ENCODE results near the gene PLEKHG5. TPM values are rescaled to one million over a fixed set of nuclear protein-coding genes. Genes with fewer than 3 reads are reported as not detected.

Gene PLEKHG5
- total RNA-seq, 4 donors from 2014 or later: 5.8 to 18.1 (median 12.0) TPM

DNA sequence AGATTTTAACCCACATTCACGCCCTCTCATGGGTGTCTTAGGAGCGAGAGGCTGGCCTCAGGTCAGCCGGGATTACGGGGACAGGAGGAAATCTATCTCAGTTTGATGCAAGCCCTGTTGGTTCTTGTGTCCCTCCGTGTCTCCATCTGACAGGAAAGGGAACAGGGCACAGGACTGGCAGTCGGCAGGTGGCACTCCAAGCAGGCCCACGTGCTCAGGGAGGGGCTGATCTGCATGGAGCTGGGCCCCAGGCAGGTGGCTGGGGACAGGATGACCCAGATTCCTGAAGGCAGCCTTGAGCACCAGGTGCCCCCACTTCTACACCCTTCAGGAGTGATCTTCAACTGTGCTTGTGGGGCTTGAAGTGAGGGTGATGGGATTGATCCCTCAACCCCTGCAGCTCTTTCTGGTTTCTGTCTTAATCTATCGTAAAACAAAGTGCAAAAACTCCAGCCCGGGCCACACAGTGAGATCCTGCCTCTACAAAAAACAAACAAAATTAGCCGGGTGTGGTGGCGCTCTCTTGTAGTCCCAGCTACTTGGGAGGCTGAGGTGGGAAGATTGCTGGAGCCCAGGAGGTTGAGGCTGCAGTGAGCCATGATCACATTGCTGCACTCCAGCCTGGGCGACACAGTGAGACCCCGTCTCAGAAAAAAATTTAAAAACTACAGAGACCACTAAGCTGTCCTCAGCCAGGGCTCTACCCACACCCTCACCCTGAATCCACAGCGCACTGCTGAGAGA, 8.3 kb downstream of the PLEKHG5 start:
- H3K36me3 ChIP-seq: no peaks in the 10 kb centered on the region
- WGBS: 92% methylated on average over 8 of the region's 14 CpGs
- peaks cover 18 to 30% (median 24%) of the 10 kb centered on the region in 4 donors for H3K4me1 ChIP-seq
- no peak for DNase-seq (ENCODE audit: extremely low spot score)
- intact Hi-C loops (cut with DNase I): no loop called here
- H3K27ac ChIP-seq (replicated peaks in 1 of 4): no peak overlapping the region
- peaks cover 8 to 40% (median 16%) of the 10 kb centered on the region in 4 donors for H3K27me3 ChIP-seq
- no peak overlapping the region for H3K4me3 ChIP-seq
- TF ChIP-seq, protein P1, sequence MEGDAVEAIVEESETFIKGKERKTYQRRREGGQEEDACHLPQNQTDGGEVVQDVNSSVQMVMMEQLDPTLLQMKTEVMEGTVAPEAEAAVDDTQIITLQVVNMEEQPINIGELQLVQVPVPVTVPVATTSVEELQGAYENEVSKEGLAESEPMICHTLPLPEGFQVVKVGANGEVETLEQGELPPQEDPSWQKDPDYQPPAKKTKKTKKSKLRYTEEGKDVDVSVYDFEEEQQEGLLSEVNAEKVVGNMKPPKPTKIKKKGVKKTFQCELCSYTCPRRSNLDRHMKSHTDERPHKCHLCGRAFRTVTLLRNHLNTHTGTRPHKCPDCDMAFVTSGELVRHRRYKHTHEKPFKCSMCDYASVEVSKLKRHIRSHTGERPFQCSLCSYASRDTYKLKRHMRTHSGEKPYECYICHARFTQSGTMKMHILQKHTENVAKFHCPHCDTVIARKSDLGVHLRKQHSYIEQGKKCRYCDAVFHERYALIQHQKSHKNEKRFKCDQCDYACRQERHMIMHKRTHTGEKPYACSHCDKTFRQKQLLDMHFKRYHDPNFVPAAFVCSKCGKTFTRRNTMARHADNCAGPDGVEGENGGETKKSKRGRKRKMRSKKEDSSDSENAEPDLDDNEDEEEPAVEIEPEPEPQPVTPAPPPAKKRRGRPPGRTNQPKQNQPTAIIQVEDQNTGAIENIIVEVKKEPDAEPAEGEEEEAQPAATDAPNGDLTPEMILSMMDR (IDR thresholded peaks at IDR 0.05): no peak
- no peak for TF ChIP-seq POLR2A (IDR thresholded peaks at IDR 0.05; ENCODE audit: low read depth)
- no peak for TF ChIP-seq POLR2AphosphoS5 (IDR thresholded peaks at IDR 0.05)
- no peak for TF ChIP-seq EP300 (IDR thresholded peaks at IDR 0.05)
- no peaks in the 10 kb centered on the region for H3K9me3 ChIP-seq

DNA sequence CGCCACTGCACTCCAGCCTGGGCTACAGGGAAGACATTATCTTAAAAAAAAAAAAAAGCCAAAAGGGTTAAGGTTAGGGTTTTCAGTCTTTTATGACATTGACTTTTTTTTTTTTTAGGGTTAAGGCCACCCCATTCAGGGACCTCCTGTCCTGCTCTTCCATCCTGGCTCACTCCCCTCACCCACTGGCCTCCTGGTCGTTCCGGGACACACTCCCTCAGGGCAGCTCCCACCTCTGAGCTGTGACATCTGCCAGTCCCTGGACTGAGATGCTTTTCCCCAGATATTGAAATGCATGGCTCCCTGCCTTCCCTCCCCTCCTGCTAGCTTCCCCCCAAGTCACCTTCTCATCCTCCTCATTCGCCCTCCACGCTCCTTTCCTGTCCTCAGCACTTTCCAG, 9.6 kb downstream of the PLEKHG5 start:
- intact Hi-C loops (cut with DNase I): no loop called here
- Histone ChIP-seq H3K4me3 (no peak overlapping the region), H3K36me3 (peaks cover 0 to 11% (median 0%) of the 10 kb centered on the region in 4 donors), H3K4me1 (peaks cover 18 to 29% (median 23%) of the 10 kb centered on the region in 4 donors), H3K9me3 (no peaks in the 10 kb centered on the region), H3K27me3 (peaks cover 8 to 29% (median 16%) of the 10 kb centered on the region in 4 donors), H3K27ac (replicated peaks in 1 of 4) (no peak overlapping the region)
- no peak for DNase-seq (ENCODE audit: extremely low spot score)
- TF ChIP-seq POLR2A (IDR thresholded peaks at IDR 0.05; ENCODE audit: low read depth) (no peak), POLR2AphosphoS5 (IDR thresholded peaks at IDR 0.05) (no peak), EP300 (IDR thresholded peaks at IDR 0.05) (no peak)
- 96% methylated on average over 5 of the region's 5 CpGs for WGBS

DNA sequence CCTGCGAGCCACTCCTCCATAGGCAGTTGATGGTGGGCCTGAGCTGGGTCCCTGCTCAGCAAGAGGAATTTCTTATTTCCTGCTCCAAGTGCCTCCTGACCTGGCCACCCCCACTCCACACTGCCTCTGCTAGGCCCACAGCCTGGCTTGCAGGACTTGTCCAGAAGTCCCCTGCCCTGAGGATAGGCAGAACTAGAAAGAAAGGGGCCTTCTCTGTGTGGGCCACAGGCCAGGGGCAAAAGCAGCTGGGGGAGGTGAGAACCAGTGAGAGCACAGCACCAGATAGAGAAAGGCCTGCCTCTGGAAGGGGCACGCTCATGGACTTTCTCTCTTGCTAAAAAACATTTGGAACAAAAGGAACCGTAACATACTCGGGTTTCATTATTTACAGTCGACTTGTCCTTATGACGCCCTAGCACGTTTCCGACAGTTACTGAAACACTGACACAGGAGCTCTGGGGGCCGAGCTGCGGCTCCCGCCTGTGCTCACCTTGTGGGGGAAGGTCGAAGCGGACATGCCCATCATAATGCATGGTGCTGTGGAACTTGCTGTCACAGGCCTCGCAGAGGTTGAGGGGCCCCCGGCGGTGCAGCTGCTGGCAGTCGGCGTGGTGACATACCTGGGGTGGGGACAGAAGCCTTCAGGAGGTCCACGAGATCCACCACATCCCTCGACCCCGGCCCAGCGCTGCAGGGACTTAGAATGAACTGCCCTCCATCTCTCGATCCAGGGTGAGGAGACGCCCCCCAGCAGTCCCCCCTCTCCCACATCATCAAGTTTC, 14.2 kb downstream of the PLEKHG5 start:
- WGBS: 84% methylated on average over 16 of the region's 24 CpGs
- intact Hi-C loops (cut with DNase I): no loop called here
- peaks cover 4 to 49% (median 27%) of the 10 kb centered on the region in 4 donors for H3K36me3 ChIP-seq
- DNase-seq (ENCODE audit: extremely low spot score): no peak
- TF ChIP-seq POLR2AphosphoS5 (IDR thresholded peaks at IDR 0.05): no peak
- TF ChIP-seq, protein P1 (IDR thresholded peaks at IDR 0.05): no peak
- TF ChIP-seq EP300 (IDR thresholded peaks at IDR 0.05): no peak
- TF ChIP-seq POLR2A (IDR thresholded peaks at IDR 0.05; ENCODE audit: low read depth): no peak
- no peaks in the 10 kb centered on the region for H3K9me3 ChIP-seq
- no peak overlapping the region for H3K4me3 ChIP-seq
- H3K27ac ChIP-seq (replicated peaks in 1 of 4): no peak overlapping the region
- H3K27me3 ChIP-seq: no peaks in the 10 kb centered on the region
- peaks cover 0 to 7% (median 3%) of the 10 kb centered on the region in 4 donors for H3K4me1 ChIP-seq

DNA sequence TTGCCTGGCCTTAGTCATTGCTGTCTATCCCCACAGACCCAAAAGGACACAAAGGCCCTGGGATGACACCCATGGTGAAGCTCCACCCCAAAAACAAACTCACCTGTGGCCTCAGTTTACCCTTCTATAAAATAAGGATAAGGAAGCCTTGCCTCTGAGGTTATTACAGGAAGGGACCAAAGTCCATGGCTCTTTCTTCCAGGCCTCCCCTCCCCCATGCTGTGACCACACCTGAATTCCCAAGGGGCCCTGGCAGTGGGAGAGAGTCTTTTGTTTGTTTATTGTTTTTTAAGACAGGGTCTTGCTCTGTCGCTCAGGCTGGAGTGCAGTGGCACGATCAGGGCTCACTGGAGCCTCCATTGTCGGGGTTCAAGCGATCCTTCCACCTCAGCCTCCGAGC, 15.0 kb downstream of the PLEKHG5 start:
- Histone ChIP-seq H3K27me3 (no peaks in the 10 kb centered on the region), H3K4me1 (peaks cover 0 to 7% (median 3%) of the 10 kb centered on the region in 4 donors), H3K9me3 (no peaks in the 10 kb centered on the region), H3K27ac (replicated peaks in 1 of 4) (no peak overlapping the region), H3K4me3 (no peak overlapping the region), H3K36me3 (peaks cover 8 to 56% (median 33%) of the 10 kb centered on the region in 4 donors)
- 98% methylated on average over 5 of the region's 5 CpGs for WGBS
- no peak for DNase-seq (ENCODE audit: extremely low spot score)
- TF ChIP-seq EP300 (IDR thresholded peaks at IDR 0.05) (no peak), POLR2A (IDR thresholded peaks at IDR 0.05; ENCODE audit: low read depth) (no peak), POLR2AphosphoS5 (IDR thresholded peaks at IDR 0.05) (no peak)
- TF ChIP-seq, protein P1 (IDR thresholded peaks at IDR 0.05): no peak
- intact Hi-C loops (cut with DNase I): no loop called here
